GM18505 (cell line): Measurements from ENCODE around the gene CACNA1B.

ENCODE experiments used
- ATAC-seq: cut with Tn5 transposase; IDR thresholded peaks from one replicate; pipeline ENCODE4 v1.9.1; 2021; ENCODE audit not compliant: unreplicated experiment
- POLR2A ChIP-seq: IDR thresholded peaks from 4 replicates; pipeline ENCODE4 v1.6.1; 2011; ENCODE audit warnings: borderline replicate concordance; ENCODE audit not compliant: insufficient read depth, insufficient read length; ENCODE audit errors: extremely low read depth

Gene CACNA1B

GRCh38 chr9:137916540-137916939, 39.0 kb downstream of the CACNA1B start:
- TF ChIP-seq POLR2A: no peak
- ATAC-seq: no peak

- no peak for ATAC-seq
- TF ChIP-seq POLR2A: no peak
These were observed 39.5 kb downstream of the CACNA1B start for GRCh38 chr9:137917116-137917515.

- no peak for TF ChIP-seq POLR2A
- ATAC-seq: no peak
These were observed 40.2 kb downstream of the CACNA1B start for GRCh38 chr9:137917795-137918194.

GRCh38 chr9:137918331-137919094, 40.9 kb downstream of the CACNA1B start:
- TF ChIP-seq POLR2A: no peak
- ATAC-seq: no peak

GRCh38 chr9:137919095-137919465, 41.5 kb downstream of the CACNA1B start:
- no peak for TF ChIP-seq POLR2A
- ATAC-seq: no peak

- ATAC-seq: no peak
- TF ChIP-seq POLR2A: no peak
These were observed 42.1 kb downstream of the CACNA1B start for GRCh38 chr9:137919649-137920141.

- ATAC-seq: no peak
- TF ChIP-seq POLR2A: no peak
These were observed 43.2 kb downstream of the CACNA1B start for GRCh38 chr9:137920753-137921152.

- ATAC-seq: no peak
- no peak for TF ChIP-seq POLR2A
These were observed 46.6 kb downstream of the CACNA1B start for GRCh38 chr9:137924169-137924568.

GRCh38 chr9:137924761-137925369, 47.3 kb downstream of the CACNA1B start:
- no peak for TF ChIP-seq POLR2A

GRCh38 chr9:137943655-137944054, 66.1 kb downstream of the CACNA1B start:
- TF ChIP-seq POLR2A: no peak
- no peak for ATAC-seq

More at GRCh38 chr9:137924761-137925369, 47.3 kb downstream of the CACNA1B start:
- no peak for ATAC-seq

GRCh38 chr9:137945581-137945980, 68.0 kb downstream of the CACNA1B start:
- no peak for TF ChIP-seq POLR2A
- no peak for ATAC-seq

- no peak for ATAC-seq
- TF ChIP-seq POLR2A: no peak
These were observed 69.4 kb downstream of the CACNA1B start for GRCh38 chr9:137946993-137947392.

- TF ChIP-seq POLR2A: no peak
- no peak for ATAC-seq
These were observed 71.1 kb downstream of the CACNA1B start for GRCh38 chr9:137948642-137949041.

- ATAC-seq: no peak
- no peak for TF ChIP-seq POLR2A
These were observed 71.7 kb downstream of the CACNA1B start for GRCh38 chr9:137949260-137949659.

- ATAC-seq: no peak
- no peak for TF ChIP-seq POLR2A
These were observed 73.5 kb downstream of the CACNA1B start for GRCh38 chr9:137951107-137951506.
